GM19025 (cell line): Measurements from ENCODE around the gene SECISBP2.

Experiments
- ATAC-seq: cut with Tn5 transposase; IDR thresholded peaks from one replicate; pipeline ENCODE4 v1.9.1; 2021; ENCODE audit warnings: mild to moderate bottlenecking, low read depth, moderate library complexity; ENCODE audit not compliant: unreplicated experiment

SECISBP2 gene

GRCh38 chr9:89398621-89399020, 80.3 kb downstream of the SECISBP2 start:
- ATAC-seq: no peak

- peak; percentile 72 for ATAC-seq
Measured at GRCh38 chr9:89400403-89401116, 82.3 kb downstream of the SECISBP2 start.

- ATAC-seq: no peak
Measured at GRCh38 chr9:89402695-89403427, 84.6 kb downstream of the SECISBP2 start.

GRCh38 chr9:89404074-89404473, 85.8 kb downstream of the SECISBP2 start:
- no peak for ATAC-seq

GRCh38 chr9:89405826-89406225, 87.5 kb downstream of the SECISBP2 start:
- peak; percentile 50 for ATAC-seq

- ATAC-seq: no peak
Measured at GRCh38 chr9:89407070-89407469, 88.8 kb downstream of the SECISBP2 start.

- ATAC-seq: no peak
Measured at GRCh38 chr9:89408628-89409101, 90.4 kb downstream of the SECISBP2 start.
